Measurements from ENCODE around the gene TMEM107.

DNA sequence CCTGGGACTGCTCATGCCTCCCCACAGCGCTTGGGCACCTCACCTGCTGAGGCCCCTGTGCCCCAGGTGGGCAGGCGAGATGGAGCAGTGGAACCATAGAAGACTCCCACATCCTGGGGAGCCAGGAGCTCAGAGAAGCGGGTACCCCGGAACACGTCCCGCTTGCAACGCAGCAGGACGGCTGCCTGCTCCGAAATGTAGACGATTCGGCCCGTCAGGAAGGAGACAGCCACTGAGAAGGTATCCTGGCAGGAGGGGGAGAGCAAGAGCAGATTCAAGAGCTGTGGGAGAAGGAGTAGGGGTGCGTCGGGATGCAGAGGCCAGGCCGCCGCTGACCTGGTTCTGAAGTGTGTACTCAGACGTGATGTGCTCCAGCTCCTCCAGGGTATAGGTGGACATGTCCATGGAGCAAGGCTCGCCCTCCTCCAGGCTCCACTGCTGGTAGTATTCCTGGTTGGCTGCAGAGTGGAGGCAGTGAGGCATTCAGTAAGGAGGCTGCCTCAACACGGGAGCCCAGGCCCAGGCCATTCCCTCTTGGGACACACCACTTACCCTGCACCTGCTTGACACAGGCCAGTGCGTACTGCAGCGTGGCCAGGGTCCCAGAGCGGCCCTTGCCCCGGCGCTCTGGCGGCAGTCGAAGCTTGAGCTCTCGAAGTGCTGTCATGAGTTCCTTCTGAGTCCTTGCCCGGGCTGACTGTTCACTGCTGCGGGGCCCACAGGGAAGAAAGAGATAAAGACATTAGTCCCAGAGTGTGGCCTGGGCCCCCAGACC, 26.6 kb downstream of the TMEM107 start:
- TF ChIP-seq POLR2AphosphoS5 (IDR thresholded peaks at IDR 0.05; ENCODE audit: low read depth, low read length): no peak
- no peak for TF ChIP-seq POLR2A (IDR thresholded peaks at IDR 0.05; ENCODE audit: low read depth, low read length)
- no peak for TF ChIP-seq TAF1 (IDR thresholded peaks at IDR 0.05; ENCODE audit: low read depth, low read length)
- TF ChIP-seq POU2F2 (IDR thresholded peaks at IDR 0.05; ENCODE audit: low read depth, low read length): no peak
